CD4-positive, alpha-beta T cell treated with Interleukin-6 at 100 ng/mL for 8 hours (primary cell): ENCODE measurements around the gene ARMH1.
A peak's percentile ranks its signal among the peaks of the same experiment; 100 is the strongest.
"Not testable (repeated sequence)": the region's sequence is repeated elsewhere in the genome, so short reads cannot be mapped to it uniquely, and the experiment has no call there.

Experiments used
- DNase-seq: peaks from one replicate; pipeline ENCODE4 v3.0.0-alpha.2; 2020; ENCODE audit warnings: mixed read lengths, low spot score

Gene ARMH1

DNA sequence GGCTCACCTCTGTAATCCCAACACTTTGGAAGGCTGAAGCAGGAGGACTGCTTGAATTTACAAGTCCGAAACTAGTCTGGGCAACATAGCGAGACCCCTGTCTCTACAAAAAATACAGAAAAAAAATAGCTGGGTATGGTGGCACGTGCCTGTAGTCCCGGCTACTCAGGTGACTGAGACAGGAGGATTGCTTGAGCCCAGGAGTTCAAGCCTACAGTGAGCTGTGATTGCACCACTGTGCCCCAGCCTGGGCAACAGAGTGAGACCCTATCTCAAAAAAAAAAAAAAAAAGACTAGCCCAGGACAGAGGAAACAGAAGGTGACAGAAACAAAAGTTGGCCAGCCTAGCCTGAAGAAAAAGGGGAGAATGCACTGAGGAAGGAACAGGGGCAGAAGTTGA is 21.2 kb downstream of the ARMH1 start:
- no peak for DNase-seq

DNA sequence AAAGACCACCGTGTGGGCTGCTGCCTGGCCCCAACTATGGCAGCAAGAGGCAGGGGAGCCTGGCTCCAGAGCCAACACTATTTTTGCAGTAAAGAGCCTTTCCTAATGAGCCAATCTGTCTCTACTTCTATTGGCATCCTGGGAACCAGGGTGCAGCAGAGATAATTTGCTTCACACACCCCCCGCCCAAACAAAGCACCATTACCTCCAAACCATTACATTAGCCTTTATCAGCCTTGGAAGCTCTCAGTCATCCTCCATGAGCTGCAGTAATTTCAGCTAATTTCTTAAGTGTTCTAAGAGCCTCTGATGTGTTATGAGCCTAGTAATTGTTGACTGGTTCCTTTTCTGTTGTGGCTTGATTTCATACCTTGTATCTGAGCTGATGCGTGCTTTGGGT is 21.6 kb downstream of the ARMH1 start:
- DNase-seq = no peak

DNA sequence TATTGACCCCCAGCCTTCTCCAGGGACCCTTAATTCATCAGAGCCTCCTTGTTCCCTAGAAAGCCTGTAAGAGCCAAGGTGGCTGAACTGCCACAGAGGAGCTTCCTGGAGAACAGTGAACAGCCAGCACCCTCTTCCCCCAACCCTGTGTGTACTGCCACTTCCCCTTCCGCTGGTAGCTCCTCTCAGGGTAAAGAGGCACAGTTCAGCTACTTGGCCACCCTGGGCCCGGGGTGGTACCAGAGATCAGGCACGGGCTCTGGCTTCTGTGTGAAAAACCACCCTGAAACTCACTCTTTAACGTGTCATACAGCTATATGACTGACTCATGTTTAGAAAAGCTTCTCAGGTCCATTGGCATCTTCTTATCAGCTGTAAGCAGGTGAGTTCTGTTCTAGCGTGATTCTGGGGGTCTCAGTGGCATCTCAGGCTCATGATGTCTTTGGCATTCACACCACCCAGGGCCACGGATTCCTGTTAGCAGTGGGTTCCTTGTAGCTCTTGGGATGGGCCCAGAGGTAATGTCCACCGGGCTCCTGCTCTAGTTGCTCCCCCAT is 22.4 kb downstream of the ARMH1 start:
- peak; percentile 51 for DNase-seq

DNA sequence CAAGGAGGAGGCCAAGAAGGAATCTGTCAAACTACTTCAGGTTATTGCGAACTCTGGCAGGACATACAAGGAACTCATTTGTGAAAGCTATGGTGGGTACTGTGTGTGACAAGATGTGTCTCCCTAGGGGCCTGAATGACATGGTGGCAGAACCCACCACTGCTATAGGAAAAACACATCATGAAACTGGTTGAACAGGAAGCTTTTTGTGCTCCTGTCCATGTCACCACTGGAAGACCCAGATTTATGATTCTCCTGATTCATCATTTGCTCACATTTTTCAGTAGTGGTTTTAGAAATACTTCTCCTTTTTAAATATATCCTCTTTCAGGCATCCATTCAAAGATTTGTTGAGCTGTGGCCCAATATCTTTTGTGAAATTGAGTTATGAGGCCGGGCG is 23.6 kb downstream of the ARMH1 start:
- no peak for DNase-seq

DNA sequence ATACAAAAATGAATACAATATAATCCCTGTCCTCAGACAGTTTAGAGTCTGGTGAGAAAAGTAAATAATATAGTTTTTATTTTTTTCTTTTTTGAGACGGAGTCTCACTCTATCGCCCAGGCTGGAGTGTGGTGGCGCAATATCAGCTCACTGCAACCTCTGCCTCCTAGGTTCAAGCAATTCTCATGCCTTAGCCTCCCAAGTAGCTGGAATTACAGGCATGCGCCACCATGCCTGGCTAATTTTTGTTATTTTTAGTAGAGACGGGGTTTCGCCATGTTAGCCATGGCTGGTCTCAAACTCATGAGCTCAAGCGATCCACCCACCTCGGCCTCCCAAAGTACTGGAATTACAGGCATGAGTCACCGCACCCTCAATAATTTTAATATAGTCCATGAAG is 24.9 kb downstream of the ARMH1 start:
- DNase-seq = not testable (repeated sequence)

DNA sequence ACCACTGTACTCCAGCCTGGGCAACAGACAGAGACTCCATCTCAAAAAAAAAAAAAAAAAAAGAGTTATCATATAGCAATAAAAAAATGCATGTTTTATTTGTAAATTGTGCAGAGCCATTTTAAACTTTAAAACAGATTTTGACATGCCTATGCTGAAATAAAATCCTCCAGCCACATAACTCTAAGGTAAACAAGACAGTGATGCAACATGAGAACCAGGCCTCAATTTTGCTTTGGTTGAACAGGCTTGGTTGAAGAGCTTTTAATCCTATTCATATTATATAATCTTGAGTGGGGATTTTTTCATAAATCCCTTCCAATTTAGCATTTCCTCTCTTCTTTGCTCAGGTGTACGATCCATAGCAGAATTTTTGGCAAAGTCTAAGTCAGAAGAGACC is 26.1 kb downstream of the ARMH1 start:
- DNase-seq = no peak

- DNase-seq = no peak
Observed at GRCh38 chr1:44701141-44701573, 26.6 kb downstream of the ARMH1 start.

- no peak for DNase-seq
Observed at GRCh38 chr1:44705470-44705869, 31.0 kb downstream of the ARMH1 start.

- no peak for DNase-seq
Observed at GRCh38 chr1:44705938-44706337, 31.4 kb downstream of the ARMH1 start.

DNA sequence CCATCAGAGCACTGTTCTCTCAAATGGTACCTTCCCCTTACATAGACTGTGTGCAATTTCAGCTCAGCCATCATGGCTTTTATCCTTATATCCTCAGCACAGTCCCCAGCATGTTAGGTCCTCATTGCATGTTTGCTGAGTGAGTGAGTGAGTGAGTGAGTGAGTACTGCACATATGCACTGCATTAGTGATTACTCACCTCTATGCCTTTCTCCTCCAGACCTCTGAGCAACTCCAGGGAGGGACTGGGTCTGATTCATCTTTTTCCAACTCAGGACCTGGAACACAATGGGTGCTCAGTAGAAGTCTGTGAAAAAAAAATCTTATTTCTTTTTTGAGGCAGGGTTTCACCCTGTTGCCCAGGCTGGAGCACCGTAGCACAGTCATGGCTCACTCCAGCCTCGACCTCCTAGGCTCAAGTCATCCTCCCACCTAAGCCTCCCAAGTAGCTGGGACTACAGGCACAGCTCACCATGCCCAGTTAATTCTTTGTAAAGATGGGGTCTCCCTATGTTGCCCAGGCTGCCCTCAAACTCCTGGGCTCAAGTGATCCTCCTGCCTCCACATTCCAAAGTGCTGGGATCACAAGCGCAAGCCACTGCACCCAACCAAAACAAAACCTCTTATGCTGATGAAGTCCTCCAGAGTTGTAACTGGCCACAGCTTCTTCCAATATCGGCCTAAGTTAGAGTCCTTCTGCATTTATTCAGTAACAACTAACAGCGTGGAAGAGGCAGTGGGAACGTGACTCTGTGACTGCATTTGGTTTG is 32.8 kb downstream of the ARMH1 start:
- no peak for DNase-seq

DNA sequence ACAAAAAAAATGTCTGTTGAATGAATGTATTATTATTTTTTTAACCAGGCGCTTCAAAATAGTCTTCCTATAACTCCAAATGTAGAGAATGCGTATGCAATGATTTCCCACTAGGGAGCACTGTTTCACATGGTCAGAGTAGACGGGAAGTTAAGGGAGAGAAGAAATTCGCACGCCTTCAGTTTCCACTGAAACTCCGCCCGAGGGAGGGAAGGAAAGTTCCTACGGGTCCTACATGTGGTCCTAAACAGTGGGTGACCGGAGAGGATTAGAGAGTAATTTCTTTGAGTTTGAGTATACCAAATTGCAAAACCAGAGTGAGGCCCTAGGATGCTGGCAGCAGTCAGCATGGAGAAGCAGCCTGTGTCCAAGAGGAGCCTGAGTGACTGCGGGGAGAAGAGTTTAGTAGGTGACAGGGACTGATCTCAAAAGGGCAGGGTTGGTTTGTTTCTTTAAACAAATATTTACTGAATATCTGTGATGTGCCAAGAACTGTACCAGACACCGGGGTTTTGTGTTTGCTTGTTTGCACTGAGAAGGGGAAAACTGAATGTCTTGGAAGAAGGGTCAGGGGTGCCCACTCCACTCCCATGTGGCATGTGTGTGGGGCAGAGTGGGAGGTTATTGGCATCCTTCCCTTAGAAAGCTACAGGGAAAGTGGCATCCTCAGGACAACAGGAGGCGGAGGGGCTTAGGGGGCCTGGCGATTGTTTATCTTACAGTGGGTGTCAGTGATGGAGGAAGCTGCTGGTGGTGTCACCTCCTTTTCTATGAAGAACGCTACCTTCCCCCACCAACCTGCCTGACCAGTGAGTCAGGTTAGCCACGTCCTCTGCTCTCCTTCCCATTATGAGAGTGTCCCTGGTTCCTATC is 33.7 kb downstream of the ARMH1 start:
- DNase-seq = peak; percentile 48

DNA sequence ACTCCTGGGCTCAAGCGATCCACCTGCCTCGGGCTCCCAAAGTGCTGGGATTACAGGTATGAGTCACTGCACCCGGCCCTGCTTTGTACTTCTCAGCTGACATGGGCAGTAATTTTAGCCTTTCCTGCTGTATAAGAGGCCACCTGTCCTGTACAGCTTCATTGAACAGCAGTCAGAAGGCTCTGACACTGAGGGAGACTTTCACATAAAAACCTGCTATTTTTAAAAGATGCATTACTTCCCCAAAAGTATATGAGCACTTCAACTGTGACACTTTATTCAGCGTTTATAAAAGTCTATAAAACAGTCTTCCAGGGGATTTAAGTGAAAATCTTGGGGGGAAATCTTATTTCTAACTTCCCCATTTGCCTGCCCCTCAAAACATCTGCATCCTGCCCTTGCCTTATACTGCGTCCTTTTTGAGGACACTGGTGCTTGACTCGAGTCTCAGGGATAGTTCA is 38.8 kb downstream of the ARMH1 start:
- no peak for DNase-seq

DNA sequence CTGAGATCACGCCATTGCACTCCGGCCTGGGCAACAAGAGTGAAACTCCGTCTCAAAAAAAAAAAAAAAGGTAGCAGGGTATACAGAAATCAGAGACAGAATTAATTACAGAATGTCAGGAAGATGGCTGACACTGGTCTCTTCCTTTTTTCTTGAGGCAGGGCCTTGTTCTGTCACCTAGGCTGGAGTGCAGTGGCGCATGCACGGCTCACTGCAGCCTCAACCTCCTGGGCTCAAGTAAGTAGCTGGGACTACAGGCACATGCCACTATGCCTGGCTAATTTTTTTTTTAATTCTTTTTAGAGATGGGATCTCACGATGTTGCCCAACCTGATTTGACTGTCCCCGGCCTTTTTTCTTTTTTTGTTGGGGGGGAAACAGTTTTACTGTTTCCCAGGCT is 40.0 kb downstream of the ARMH1 start:
- no peak for DNase-seq

DNA sequence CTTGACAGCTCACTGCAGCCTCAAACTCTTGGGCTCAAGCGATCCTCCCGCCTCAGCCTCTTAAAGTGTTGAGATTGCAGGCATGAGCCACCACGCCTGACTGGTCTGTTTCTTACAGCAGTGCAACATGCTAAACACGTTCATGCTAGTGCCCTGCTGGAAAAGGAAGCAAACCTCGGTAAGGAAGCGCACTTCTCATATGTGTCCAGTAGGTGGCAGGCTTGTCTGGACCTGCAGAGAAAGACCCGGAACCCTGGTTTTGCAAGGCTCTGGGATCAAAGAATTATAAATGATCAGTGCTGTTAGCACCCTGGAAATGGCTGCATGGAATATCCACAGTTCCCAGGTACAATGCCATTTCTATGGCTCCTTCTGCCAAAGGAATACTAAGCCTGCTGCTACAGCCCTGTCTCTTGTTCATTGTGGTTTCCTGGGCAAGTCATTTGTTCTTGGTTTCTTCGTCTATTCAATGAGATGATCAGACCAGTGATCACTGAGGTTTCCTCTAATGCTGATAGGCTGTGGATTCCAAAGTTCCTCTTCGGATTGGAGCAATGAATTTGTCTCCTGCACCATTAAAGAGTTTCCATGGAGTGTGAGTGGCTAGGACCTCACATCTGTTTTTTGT is 40.5 kb downstream of the ARMH1 start:
- peak; percentile 78 for DNase-seq

GRCh38 chr1:44717156-44717555 is 42.6 kb downstream of the ARMH1 start:
- no peak for DNase-seq

DNA sequence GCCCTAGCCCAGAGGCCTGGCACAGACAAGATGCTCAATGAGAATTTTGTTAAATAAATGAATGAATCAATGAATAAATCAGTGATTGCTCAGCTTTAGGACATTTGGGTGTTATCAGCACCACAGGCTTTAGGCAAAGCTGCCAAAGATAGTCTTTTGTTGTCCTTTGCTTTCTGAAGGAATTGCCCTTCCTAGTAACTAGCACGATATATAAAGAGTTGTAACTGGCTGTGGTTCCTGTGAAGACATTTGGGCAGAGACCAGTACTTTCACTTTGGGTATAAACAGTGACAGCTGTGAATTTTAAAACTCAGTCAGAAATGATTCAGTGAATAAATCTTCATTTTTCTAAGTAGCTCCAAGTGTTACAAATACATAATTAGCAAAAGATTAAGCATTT is 43.1 kb downstream of the ARMH1 start:
- no peak for DNase-seq

GRCh38 chr1:44718091-44718490 is 43.6 kb downstream of the ARMH1 start:
- DNase-seq = no peak

- DNase-seq = no peak
Observed at GRCh38 chr1:44719318-44719717, 44.8 kb downstream of the ARMH1 start.

- no peak for DNase-seq
Observed at GRCh38 chr1:44720281-44720680, 45.8 kb downstream of the ARMH1 start.

GRCh38 chr1:44721485-44722361 is 47.2 kb downstream of the ARMH1 start:
- peak; percentile 79 for DNase-seq

DNA sequence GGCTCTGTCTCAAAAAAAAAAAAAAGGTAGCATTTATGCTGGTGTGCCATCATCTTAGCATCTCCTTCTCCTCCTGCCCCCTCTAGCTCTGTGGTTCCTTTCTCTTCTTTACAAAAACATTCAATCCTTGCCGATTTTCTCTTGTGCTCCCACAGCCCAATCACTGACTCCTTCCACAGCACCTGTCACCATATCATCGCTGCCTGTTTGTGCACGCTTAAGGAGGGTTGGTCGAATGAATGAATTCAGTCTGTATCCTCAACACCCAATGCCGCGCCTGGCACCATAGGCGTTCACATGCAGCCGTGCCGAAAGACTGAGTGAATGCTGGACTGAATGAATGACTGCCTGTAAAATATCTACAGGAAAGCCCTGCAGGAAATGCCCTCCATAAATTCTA is 48.5 kb downstream of the ARMH1 start:
- DNase-seq = no peak
